K562 (cell line): ENCODE measurements around the gene CTXND1. TPM values are rescaled to one million over a fixed set of nuclear protein-coding genes. Genes with fewer than 3 reads are reported as not detected.

ENCODE experiments used
- ARNT ChIP-seq, 2 experiments: fragments of 450-650 bp; IDR thresholded peaks; 2 replicates each; pipeline ENCODE4 v1.6.1; 2016; ENCODE audit warnings: mild to moderate bottlenecking in 1 of 2
- ATF7 ChIP-seq: fragments of 450-650 bp; IDR thresholded peaks from 2 replicates; pipeline ENCODE4 v1.7.1; 2014; ENCODE audit warnings: mild to moderate bottlenecking, moderate library complexity
- E2F5 ChIP-seq: sonication (generic); formaldehyde crosslinking; IDR thresholded peaks from 2 replicates; pipeline ENCODE4 v1.8.0; 2022; ENCODE audit warnings: mild to moderate bottlenecking, missing genetic modification reagents
- KDM1A ChIP-seq, 2 experiments: fragments of 450-650 bp; IDR thresholded peaks; 2 replicates each; pipeline ENCODE4 v1.6.1; 2016; ENCODE audit warnings: mild to moderate bottlenecking in 2 of 2
- NFXL1 ChIP-seq: fragments of 450-650 bp; formaldehyde crosslinking; IDR thresholded peaks from 2 replicates; pipeline ENCODE4 v1.4.0; 2021; ENCODE audit warnings: mild to moderate bottlenecking
- NR3C1 ChIP-seq: sonication (generic); formaldehyde crosslinking; IDR thresholded peaks from 2 replicates; pipeline ENCODE4 v1.8.1; 2022; ENCODE audit warnings: missing genetic modification reagents
- PTTG1 ChIP-seq: fragments of 450-650 bp; IDR thresholded peaks from 2 replicates; pipeline ENCODE4 v1.6.1; 2016; ENCODE audit warnings: low read depth, mild to moderate bottlenecking, missing genetic modification characterization, missing compliant biosample characterization
- TAL1 ChIP-seq: fragments of 450-650 bp; IDR thresholded peaks from 2 replicates; pipeline ENCODE4 v1.6.1; 2016; ENCODE audit warnings: mild to moderate bottlenecking
- THRAP3 ChIP-seq: fragments of 450-650 bp; IDR thresholded peaks from 2 replicates; pipeline ENCODE4 v1.6.1; 2016; ENCODE audit warnings: mild to moderate bottlenecking, inconsistent platforms, borderline replicate concordance
- VEZF1 ChIP-seq: fragments of 200-800 bp; sonication (Bioruptor generic); IDR thresholded peaks from 2 replicates; pipeline ENCODE4 v1.6.1; 2017; ENCODE audit warnings: missing genetic modification characterization, missing compliant biosample characterization
- ZNF41 ChIP-seq: fragments of 250-450 bp; sonication (Bioruptor Pico); conservative IDR thresholded peaks from 2 replicates; pipeline ENCODE4 v1.4.0; 2020; ENCODE audit warnings: mild to moderate bottlenecking
- polyA plus RNA-seq, 8 experiments: library from polyadenylated mRNA; depleted of rRNA in 4 of 8; stranded (reverse) in 5 of 8; unstranded in 3 of 8; fragments of >200 nt; fragmentation: Nextera tagmentation in 2 of 8; fragmentation: Illumina TruSeq in 1 of 8; extraction: Ambion mirVana in 2 of 8; extraction: Trizol in 1 of 8; gene quantifications; 2 replicates each; pipeline versions ENCODE4 v1.2.1 to v1.2.3, GENCODE V29; 2011 to 2014; ENCODE audit warnings: inconsistent platforms in 1 of 8, missing spikeins in 1 of 8
- total RNA-seq, 7 experiments: library from RNA; depleted of rRNA in 6 of 7; stranded (reverse); fragments of >200 nt in 6 of 7; fragmentation: Illumina TruSeq in 2 of 7; extraction: Trizol in 2 of 7; gene quantifications; 2 replicates each; pipeline versions ENCODE4 v1.2.1 to v1.2.3, GENCODE V29; 2011 to 2021; ENCODE audit warnings: low replicate concordance in 1 of 7
- TF ChIP-seq, protein P1 (sequence below): fragments of 450-650 bp; formaldehyde crosslinking; IDR thresholded peaks from 2 replicates; pipeline ENCODE4 v1.4.0; 2020; ENCODE audit warnings: mild to moderate bottlenecking, moderate library complexity
- TF ChIP-seq, protein P2 (sequence below): fragments of 450-650 bp; IDR thresholded peaks from 2 replicates; pipeline ENCODE4 v1.6.1; 2016; ENCODE audit warnings: mild to moderate bottlenecking, moderate library complexity

CTXND1 gene
- total and polyA plus RNA-seq, 9 of the 15 experiments (the other 6 are each of a cell fraction or from before 2014, with no cell fraction given), result 0.04 TPM; not detected in 7

DNA sequence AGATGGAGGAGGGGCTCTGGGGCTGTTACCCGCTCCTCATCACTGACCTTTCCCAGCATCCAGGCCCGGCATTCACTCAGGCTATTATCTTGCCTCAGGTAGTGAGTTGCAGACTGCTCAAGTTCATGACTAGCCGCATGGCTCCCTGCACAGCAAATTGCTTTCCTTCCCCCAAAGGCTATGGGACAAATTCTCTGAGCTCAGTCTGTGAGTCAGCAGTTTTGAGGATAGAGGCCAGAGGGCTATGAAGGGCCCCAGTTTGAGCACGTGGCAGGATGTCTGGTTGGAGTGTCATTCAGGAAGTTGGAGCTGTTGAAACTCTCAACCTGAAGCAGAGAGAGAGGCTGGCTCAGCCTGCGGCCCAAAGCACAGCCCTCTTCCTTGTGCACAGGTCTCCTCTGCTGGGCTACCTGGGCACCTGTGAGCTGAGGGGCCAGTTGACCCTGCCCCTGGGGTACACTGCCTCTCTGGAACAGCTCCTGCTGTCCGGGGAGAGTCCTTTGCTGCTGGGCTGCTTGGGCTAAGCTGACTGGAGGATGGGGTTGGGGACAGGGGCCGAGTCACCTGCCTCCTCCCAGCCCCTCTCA is 91.3 kb downstream of the CTXND1 start (continued):
- TF ChIP-seq VEZF1 (CRISPR knock-in tag) (peak; percentile 62), E2F5 (CRISPR knock-in tag) (no peak), ZNF41 (CRISPR knock-in tag) (peak; percentile 66; the same call in 1 of the 2 replicates), KDM1A (IDR thresholded peaks at IDR 0.05) (no peak), NR3C1 (CRISPR knock-in tag) (no peak), THRAP3 (no peak), TAL1 (no peak), ARNT (IDR thresholded peaks at IDR 0.05) (peak in 1 of 2 experiments; percentile 64; a peak in 1 of 4 replicates), NFXL1 (CRISPR knock-in tag) (no peak), PTTG1 (tag) (no peak), ATF7 (peak; percentile 63)
- TF ChIP-seq, protein P1, sequence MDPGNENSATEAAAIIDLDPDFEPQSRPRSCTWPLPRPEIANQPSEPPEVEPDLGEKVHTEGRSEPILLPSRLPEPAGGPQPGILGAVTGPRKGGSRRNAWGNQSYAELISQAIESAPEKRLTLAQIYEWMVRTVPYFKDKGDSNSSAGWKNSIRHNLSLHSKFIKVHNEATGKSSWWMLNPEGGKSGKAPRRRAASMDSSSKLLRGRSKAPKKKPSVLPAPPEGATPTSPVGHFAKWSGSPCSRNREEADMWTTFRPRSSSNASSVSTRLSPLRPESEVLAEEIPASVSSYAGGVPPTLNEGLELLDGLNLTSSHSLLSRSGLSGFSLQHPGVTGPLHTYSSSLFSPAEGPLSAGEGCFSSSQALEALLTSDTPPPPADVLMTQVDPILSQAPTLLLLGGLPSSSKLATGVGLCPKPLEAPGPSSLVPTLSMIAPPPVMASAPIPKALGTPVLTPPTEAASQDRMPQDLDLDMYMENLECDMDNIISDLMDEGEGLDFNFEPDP (CRISPR knock-in tag), result peak; percentile 53; the same call in 1 of the 2 replicates
- TF ChIP-seq, protein P2, sequence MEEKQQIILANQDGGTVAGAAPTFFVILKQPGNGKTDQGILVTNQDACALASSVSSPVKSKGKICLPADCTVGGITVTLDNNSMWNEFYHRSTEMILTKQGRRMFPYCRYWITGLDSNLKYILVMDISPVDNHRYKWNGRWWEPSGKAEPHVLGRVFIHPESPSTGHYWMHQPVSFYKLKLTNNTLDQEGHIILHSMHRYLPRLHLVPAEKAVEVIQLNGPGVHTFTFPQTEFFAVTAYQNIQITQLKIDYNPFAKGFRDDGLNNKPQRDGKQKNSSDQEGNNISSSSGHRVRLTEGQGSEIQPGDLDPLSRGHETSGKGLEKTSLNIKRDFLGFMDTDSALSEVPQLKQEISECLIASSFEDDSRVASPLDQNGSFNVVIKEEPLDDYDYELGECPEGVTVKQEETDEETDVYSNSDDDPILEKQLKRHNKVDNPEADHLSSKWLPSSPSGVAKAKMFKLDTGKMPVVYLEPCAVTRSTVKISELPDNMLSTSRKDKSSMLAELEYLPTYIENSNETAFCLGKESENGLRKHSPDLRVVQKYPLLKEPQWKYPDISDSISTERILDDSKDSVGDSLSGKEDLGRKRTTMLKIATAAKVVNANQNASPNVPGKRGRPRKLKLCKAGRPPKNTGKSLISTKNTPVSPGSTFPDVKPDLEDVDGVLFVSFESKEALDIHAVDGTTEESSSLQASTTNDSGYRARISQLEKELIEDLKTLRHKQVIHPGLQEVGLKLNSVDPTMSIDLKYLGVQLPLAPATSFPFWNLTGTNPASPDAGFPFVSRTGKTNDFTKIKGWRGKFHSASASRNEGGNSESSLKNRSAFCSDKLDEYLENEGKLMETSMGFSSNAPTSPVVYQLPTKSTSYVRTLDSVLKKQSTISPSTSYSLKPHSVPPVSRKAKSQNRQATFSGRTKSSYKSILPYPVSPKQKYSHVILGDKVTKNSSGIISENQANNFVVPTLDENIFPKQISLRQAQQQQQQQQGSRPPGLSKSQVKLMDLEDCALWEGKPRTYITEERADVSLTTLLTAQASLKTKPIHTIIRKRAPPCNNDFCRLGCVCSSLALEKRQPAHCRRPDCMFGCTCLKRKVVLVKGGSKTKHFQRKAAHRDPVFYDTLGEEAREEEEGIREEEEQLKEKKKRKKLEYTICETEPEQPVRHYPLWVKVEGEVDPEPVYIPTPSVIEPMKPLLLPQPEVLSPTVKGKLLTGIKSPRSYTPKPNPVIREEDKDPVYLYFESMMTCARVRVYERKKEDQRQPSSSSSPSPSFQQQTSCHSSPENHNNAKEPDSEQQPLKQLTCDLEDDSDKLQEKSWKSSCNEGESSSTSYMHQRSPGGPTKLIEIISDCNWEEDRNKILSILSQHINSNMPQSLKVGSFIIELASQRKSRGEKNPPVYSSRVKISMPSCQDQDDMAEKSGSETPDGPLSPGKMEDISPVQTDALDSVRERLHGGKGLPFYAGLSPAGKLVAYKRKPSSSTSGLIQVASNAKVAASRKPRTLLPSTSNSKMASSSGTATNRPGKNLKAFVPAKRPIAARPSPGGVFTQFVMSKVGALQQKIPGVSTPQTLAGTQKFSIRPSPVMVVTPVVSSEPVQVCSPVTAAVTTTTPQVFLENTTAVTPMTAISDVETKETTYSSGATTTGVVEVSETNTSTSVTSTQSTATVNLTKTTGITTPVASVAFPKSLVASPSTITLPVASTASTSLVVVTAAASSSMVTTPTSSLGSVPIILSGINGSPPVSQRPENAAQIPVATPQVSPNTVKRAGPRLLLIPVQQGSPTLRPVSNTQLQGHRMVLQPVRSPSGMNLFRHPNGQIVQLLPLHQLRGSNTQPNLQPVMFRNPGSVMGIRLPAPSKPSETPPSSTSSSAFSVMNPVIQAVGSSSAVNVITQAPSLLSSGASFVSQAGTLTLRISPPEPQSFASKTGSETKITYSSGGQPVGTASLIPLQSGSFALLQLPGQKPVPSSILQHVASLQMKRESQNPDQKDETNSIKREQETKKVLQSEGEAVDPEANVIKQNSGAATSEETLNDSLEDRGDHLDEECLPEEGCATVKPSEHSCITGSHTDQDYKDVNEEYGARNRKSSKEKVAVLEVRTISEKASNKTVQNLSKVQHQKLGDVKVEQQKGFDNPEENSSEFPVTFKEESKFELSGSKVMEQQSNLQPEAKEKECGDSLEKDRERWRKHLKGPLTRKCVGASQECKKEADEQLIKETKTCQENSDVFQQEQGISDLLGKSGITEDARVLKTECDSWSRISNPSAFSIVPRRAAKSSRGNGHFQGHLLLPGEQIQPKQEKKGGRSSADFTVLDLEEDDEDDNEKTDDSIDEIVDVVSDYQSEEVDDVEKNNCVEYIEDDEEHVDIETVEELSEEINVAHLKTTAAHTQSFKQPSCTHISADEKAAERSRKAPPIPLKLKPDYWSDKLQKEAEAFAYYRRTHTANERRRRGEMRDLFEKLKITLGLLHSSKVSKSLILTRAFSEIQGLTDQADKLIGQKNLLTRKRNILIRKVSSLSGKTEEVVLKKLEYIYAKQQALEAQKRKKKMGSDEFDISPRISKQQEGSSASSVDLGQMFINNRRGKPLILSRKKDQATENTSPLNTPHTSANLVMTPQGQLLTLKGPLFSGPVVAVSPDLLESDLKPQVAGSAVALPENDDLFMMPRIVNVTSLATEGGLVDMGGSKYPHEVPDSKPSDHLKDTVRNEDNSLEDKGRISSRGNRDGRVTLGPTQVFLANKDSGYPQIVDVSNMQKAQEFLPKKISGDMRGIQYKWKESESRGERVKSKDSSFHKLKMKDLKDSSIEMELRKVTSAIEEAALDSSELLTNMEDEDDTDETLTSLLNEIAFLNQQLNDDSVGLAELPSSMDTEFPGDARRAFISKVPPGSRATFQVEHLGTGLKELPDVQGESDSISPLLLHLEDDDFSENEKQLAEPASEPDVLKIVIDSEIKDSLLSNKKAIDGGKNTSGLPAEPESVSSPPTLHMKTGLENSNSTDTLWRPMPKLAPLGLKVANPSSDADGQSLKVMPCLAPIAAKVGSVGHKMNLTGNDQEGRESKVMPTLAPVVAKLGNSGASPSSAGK, result peak; percentile 96
